Endometrium (tissue), 2 donors: ENCODE data around the gene RNF121.
"Not testable (repeated sequence)": the region's sequence is repeated elsewhere in the genome, so short reads cannot be mapped to it uniquely, and the experiment has no call there.

ENCODE experiments used
- FAIRE-seq: peaks from 2 replicates; lab custom pipeline; 2012; peaks lifted over from hg19 to GRCh38; lab: Jason Lieb, UNC
- donor health status: control.
- donor health status: control.

The RNF121 gene

GRCh38 chr11:71928737-71929443 lies at the start of gene RNF121:
RNF121 (plus strand) TSS chr11:71929046; CDS start chr11:71929062, 16 bp downstream.
- peak; percentile 37 for FAIRE-seq

GRCh38 chr11:71885806-71886205 lies 43.0 kb upstream of the RNF121 start:
- not testable (repeated sequence) for FAIRE-seq

GRCh38 chr11:71888335-71889010 lies 40.4 kb upstream of the RNF121 start:
- FAIRE-seq: not testable (repeated sequence)

DNA sequence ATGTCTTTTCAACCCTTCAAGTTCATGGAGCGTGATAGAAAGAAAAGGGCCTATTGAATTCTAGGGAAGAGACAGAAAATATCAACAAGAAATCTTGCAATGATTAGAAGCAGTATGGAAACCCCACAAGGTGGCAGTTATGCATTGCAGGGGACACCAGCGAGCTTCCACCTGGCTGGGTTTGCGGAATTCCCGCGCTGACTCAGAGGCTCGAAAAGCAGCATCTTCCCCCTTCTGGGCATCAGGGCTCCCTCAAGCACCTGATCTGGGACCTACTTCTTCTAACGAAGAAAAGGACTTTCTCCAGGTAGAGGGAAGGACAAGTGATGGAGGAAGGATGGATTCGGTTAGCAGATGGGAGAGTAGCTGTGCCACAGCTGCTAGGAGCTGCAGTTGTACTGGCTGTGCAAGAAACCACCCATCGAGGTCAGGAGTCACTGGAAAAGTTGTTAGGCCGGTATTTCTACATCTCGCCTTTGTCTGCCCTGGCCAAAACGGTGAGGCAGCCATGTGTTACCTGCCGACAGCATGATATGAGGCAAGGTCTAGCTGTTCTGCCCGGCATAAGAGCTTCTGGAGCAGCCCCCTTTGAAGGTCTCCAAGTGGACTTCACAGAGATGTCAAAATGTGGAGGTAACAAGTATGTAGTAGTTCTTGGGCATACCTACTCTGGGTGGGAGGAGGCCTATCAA lies 39.5 kb upstream of the RNF121 start:
- FAIRE-seq: not testable (repeated sequence)

DNA sequence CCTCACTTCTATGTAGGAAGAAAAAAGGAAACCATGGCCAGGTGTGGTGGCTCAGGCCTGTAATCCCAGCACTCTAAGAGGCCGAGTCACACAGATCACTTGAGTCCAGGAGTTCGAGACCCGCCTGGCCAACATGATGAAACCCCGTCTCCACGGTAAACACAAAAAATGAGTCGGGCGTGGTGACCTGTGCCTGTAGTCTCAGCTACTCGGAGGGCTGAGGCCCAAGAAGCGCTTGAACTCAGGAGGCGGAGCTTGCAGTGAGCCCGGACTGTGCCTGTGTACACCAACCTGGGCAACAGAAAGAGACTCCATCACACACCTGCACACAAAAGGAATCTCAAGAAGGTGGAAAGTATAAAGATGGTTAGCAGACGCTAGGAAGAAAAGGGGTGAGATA lies 32.9 kb upstream of the RNF121 start:
- no peak for FAIRE-seq

- FAIRE-seq: not testable (repeated sequence)
These were observed 27.7 kb upstream of the RNF121 start for GRCh38 chr11:71901137-71901536.

DNA sequence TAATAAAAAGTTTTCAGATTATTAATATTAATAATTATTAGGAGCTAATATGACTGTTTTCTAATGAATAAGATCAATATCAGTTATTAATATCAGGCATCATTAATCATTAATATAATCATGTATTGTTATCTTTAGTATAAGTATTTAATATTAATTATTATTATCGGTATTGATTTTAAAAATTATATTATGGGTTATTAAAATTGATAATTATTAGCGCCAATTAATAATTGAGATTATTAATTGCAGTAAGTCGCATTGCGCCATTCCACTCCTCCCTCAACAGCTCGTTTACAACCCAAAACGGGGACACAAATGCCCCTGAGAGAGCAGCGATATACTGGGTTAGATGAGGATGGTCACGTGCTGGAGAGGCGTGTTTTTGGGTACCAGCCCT lies 20.6 kb upstream of the RNF121 start:
- no peak for FAIRE-seq

GRCh38 chr11:71910775-71911174 lies 18.1 kb upstream of the RNF121 start:
- FAIRE-seq: not testable (repeated sequence)

GRCh38 chr11:71911321-71911985 lies 17.4 kb upstream of the RNF121 start:
- FAIRE-seq: not testable (repeated sequence)

- not testable (repeated sequence) for FAIRE-seq
These were observed 16.9 kb upstream of the RNF121 start for GRCh38 chr11:71911986-71912340.

DNA sequence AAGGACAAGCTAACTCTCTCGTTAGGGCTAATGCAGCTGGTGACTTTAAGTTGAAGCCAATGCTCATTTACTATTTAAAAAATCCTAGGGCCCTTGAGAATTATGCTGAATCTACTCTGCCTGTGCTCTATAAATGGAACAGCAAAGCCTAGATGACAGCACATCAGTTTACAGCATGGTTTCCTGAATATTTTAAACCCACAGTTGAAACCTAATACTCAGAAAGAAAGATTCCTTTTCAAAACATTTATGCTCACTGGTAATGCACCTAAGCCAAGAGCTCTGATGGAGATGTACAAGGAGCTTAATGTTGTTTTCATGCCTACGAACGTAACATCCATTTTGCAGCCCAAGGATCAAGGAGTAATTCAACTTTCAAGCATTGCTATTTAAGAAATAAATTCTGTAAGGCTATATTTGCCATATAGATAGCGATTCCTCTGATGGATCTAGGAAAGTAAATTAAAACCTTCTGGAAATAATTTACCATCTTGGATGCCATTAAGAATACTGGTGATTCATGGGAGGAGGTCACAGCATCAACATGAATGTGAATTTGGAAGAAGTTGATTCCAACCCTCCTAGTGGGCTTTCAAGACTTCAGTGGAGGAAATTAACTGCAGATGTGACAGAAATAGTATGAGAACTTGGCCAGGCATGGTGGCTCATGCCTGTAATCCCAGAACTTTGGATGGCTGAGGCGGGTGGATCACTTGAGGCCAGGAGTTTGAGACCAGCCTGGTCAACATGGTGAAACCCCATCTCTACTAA lies 14.9 kb upstream of the RNF121 start:
- no peak for FAIRE-seq

GRCh38 chr11:71914617-71915189 lies 14.1 kb upstream of the RNF121 start:
- no peak for FAIRE-seq

DNA sequence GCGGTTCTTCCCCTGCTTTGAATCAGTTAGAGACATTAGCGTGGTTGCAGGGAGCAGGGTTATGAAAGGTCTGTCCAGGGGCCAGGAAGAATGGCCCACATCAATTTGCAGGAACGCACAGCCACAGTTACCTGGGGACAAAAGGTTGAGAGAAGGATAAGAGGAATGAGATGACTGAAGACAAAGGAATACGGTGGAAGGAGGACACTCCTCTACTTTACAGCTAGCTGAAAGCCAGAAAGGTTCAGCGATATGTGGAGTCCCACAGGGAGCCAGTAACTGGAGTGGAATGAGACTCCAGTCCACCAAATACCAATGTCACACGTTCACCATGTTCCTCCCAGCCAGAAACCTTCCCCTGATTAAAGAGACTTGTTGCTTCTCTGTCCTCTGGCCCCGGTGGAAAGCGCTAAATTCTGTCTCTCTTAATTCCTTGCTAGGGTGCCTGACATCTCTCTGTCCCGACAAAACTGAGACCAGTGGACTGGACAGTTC lies 11.2 kb upstream of the RNF121 start:
- no peak for FAIRE-seq

GRCh38 chr11:71927820-71928736 lies 768 bp upstream of the RNF121 start, which contains the start of gene XNDC1N:
XNDC1N (minus strand) TSS chr11:71928594; CDS start chr11:71923353, 5,241 bp downstream.
- no peak for FAIRE-seq

DNA sequence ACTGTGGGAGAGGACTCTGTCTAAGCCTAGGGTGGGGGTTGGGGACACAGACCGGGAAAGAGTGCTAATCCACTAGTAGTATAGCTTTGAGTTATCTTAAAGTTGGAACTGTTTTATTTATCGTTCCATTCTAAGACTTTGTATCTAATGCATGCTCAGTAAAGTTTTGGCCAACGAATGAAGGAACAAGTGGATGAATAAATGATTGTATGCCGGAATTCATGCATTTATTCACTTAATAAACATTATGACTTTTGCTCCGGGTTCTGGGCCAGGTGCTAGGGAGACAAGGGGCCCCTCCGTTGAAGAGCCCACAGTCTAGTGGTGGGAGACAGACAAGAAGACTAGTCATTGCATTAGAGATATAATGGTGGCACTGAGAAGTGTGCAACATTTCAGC lies 645 bp downstream of the RNF121 start:
- no peak for FAIRE-seq

GRCh38 chr11:71930556-71931244 lies 1.9 kb downstream of the RNF121 start:
- no peak for FAIRE-seq

DNA sequence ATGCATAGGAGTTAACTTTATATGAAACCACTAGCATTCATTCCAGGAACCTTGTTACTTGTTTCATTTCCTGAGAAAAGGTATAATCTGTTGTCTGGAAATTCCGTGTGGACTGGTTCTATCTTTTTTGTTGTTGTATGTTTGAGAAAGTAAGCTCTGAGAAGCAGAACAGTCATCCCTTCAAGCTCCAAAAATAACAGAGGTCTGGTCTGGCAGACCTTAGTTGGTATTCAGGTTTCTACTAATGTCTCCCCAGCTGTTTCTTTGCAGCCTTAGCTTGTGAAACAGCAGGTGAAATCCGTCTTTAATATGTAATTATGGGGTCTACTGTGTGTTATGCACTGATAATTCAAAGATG lies 2.4 kb downstream of the RNF121 start:
- FAIRE-seq: no peak

DNA sequence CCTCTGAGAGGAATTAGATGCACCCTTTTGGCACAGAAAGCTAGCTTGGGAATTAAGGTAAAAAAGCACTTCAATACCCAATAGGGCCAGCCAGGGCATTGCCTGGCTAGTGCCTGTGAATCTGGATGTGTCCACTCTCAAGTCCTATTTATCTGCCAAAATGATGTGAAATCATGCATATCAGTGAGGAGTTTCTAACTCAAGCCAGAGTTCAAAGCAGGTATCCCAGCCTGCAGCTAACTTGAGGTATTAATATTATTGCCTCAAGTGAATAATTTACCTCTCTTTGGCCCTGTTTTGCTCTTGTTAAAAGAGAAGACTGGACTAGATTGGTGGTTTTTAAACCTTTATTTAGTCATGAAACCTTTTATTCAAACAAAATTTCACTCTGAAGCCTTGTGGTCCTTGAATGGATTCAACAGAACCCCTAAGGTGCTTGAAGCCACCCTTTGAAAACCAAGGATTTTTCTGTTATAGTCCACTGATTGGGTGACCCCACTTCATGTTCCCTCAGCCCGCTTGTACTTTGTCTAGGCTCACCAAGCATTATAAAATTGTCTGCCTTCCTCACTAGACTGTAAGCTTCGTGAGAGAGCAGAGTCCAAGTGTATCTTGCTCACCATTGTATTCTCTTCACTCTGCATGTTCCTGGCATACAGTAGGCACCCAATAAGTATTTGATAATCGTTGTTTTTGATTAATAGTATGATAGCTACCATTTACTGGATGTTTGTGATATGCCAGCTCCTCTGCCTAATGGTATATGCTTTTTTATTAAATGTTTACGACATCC lies 4.5 kb downstream of the RNF121 start:
- no peak for FAIRE-seq

DNA sequence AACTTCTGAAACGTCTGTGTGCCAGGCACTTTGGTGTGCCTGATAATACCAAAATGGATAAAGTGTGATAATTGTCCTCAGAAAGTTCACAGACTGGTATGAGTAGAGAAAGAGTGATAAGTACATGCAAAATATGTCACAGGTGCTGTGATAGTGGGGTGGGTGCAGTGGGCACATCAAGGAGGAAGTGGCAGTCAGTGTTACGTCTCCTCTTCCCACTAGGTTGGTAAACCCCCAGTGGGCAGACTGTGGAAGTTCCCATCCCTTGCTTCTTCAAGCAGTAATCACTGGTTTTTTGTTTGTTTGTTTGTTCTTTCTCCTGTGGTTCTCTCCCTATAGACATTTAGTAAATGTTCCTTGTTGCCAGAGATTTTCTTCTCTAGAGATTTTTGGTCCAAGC lies 5.4 kb downstream of the RNF121 start:
- FAIRE-seq: no peak
